Measurements from ENCODE around the gene MEGF8. TPM values are rescaled to one million over a fixed set of nuclear protein-coding genes. Genes with fewer than 3 reads are reported as not detected.

Gene MEGF8
- total and polyA plus RNA-seq, 2 of the 13 experiments (the other 11 are each of a cell fraction or from before 2014, with no cell fraction given) = 4.0 to 8.8 TPM

DNA sequence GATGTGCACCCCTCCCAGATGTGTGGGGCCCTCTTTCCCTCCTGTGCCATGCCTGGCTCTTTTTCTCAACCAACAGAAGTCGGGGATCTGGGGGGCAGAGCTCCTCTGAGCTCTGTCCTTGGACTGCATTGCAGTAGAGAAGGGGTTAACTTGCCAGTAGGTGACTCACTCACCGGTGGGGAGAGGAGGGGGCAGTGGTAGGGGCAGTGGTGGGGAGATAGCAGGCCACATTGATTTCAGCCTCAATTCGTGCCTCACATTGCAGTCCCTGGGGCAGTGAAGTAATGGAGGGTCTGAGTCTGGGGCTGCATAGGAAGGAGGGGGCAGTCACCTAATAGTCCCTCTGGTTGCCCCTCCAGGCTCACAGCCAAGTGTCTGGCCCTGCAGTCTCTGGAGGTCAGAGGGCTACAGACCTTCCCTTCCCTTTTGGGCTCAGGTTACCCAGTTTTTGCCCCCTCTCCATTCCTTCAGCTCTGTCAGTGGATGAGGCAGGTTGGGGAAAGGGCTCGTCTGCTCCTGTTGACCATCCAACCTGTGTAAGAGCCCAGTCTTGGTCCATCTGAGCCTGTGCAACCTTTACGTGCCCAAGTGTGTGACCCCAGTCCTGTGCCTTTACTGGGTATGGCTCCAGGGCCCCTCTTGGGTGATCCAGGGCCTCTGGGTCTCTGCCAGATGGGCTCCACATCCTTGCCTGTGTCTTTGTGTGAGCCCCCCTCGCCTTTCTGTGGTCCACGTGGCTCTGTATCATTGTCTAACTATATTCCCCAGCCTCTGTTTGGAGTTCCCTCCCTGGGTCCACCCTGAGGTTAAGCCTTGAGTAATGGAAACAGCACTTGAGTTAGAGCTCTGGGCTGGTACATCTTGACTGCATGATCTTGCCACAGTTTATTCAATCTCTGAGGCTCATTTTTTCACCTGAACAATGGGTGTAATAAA lies 43.3 kb upstream of the MEGF8 start (continued):
- TF ChIP-seq, protein P1, sequence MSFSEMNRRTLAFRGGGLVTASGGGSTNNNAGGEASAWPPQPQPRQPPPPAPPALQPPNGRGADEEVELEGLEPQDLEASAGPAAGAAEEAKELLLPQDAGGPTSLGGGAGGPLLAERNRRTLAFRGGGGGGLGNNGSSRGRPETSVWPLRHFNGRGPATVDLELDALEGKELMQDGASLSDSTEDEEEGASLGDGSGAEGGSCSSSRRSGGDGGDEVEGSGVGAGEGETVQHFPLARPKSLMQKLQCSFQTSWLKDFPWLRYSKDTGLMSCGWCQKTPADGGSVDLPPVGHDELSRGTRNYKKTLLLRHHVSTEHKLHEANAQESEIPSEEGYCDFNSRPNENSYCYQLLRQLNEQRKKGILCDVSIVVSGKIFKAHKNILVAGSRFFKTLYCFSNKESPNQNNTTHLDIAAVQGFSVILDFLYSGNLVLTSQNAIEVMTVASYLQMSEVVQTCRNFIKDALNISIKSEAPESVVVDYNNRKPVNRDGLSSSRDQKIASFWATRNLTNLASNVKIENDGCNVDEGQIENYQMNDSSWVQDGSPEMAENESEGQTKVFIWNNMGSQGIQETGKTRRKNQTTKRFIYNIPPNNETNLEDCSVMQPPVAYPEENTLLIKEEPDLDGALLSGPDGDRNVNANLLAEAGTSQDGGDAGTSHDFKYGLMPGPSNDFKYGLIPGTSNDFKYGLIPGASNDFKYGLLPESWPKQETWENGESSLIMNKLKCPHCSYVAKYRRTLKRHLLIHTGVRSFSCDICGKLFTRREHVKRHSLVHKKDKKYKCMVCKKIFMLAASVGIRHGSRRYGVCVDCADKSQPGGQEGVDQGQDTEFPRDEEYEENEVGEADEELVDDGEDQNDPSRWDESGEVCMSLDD (CRISPR knock-in tag; IDR thresholded peaks at IDR 0.05; ENCODE audit: borderline replicate concordance) = peak; percentile 78; the same call in 1 of the 2 replicates
- TF ChIP-seq SRSF4 (IDR thresholded peaks at IDR 0.05; ENCODE audit: low read depth, low read length, poor library complexity, severe bottlenecking) (no peak), HOXD1 (CRISPR knock-in tag; IDR thresholded peaks at IDR 0.05) (no peak), FOXP1 (IDR thresholded peaks at IDR 0.05) (no peak), FOXP1 (CRISPR knock-in tag; IDR thresholded peaks at IDR 0.05) (no peak), SNAPC2 (CRISPR knock-in tag; IDR thresholded peaks at IDR 0.05) (no peak), ATF2 (CRISPR knock-in tag; IDR thresholded peaks at IDR 0.05) (0 out of 2 replicates have a peak, but pooled peaks have one; percentile 41), NRL (CRISPR knock-in tag; IDR thresholded peaks at IDR 0.05; ENCODE audit: borderline replicate concordance) (no peak; the same call in 1 of the 2 replicates), SIX4 (CRISPR knock-in tag; IDR thresholded peaks at IDR 0.05) (no peak), MXI1 (IDR thresholded peaks at IDR 0.05; ENCODE audit: borderline replicate concordance, low read depth, low read length) (no peak), PTBP1 (IDR thresholded peaks at IDR 0.05; ENCODE audit: low read depth, low read length, poor library complexity, severe bottlenecking) (no peak), EEA1 (CRISPR knock-in tag; IDR thresholded peaks at IDR 0.05; ENCODE audit: borderline replicate concordance) (no peak), FOXC1 (CRISPR knock-in tag; IDR thresholded peaks at IDR 0.05; ENCODE audit: borderline replicate concordance) (no peak), TIGD3 (CRISPR knock-in tag; IDR thresholded peaks at IDR 0.05; ENCODE audit: borderline replicate concordance) (no peak), IKZF4 (CRISPR knock-in tag; IDR thresholded peaks at IDR 0.05; ENCODE audit: borderline replicate concordance, low read depth, not compliant biosample characterization) (no peak), RARA (CRISPR knock-in tag; IDR thresholded peaks at IDR 0.05) (no peak), SRY (CRISPR knock-in tag; IDR thresholded peaks at IDR 0.05) (0 out of 2 replicates have a peak, but pooled peaks have one; percentile 58), ZFP62 (CRISPR knock-in tag; IDR thresholded peaks at IDR 0.05) (no peak)
- TF ChIP-seq, protein P2, sequence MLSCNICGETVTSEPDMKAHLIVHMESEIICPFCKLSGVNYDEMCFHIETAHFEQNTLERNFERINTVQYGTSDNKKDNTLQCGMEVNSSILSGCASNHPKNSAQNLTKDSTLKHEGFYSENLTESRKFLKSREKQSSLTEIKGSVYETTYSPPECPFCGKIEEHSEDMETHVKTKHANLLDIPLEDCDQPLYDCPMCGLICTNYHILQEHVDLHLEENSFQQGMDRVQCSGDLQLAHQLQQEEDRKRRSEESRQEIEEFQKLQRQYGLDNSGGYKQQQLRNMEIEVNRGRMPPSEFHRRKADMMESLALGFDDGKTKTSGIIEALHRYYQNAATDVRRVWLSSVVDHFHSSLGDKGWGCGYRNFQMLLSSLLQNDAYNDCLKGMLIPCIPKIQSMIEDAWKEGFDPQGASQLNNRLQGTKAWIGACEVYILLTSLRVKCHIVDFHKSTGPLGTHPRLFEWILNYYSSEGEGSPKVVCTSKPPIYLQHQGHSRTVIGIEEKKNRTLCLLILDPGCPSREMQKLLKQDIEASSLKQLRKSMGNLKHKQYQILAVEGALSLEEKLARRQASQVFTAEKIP (CRISPR knock-in tag; IDR thresholded peaks at IDR 0.05; ENCODE audit: borderline replicate concordance) = no peak
- TF ChIP-seq, protein P3, sequence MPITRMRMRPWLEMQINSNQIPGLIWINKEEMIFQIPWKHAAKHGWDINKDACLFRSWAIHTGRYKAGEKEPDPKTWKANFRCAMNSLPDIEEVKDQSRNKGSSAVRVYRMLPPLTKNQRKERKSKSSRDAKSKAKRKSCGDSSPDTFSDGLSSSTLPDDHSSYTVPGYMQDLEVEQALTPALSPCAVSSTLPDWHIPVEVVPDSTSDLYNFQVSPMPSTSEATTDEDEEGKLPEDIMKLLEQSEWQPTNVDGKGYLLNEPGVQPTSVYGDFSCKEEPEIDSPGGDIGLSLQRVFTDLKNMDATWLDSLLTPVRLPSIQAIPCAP (CRISPR knock-in tag; IDR thresholded peaks at IDR 0.05; ENCODE audit: low read depth) = no peak
